DMS53 treated with DMSO at 0.1 percent for 48 hours (cell line): ENCODE results near the gene CENPL.
"Not testable (repeated sequence)": the region's sequence is repeated elsewhere in the genome, so short reads cannot be mapped to it uniquely, and the experiment has no call there.

Experiments used
- DNase-seq: peaks from one replicate; lab custom pipeline; 2025; ENCODE audit not compliant: unreplicated experiment; lab: John Stamatoyannopoulos, UW

The CENPL gene

DNA sequence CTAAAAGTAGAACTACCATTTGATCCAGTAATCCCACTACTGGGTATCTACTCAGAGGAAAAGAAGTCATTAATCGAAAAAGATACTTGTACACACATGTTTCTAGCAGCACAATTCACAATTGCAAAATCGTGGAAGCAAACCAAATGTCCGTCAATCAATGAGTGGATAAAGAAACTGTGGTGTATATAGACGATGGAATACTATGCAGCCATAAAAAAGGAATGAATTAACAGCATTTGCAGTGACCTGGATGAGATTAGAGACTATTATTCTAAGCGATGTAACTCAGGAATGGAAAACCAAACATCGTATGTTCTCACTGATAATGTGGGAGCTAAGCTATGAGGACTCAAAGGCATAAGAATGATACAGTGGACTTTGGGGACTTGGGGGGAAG lies 60.4 kb downstream of the CENPL start:
- not testable (repeated sequence) for DNase-seq

- no peak for DNase-seq
Measured at GRCh38 chr1:173758980-173759379, 65.7 kb downstream of the CENPL start.

DNA sequence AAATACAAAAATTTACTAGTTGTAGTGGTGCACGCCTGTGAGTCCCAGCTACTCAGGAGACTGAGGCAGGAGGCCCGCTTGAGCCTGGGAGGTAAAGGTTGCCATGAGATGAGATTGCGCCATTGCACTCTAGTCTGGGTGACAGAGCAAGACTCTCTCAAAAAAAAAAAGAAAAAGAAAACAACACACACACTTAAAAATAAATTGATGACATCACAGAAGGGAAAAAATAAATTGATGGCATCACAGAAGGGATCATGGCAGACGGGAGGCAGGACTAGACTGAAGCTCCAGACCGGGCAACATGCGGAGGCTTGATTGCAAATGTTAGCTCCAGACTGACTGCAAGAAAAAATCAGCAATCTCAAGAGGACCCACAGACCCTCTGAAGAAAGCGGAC lies 66.6 kb downstream of the CENPL start:
- no peak for DNase-seq

DNA sequence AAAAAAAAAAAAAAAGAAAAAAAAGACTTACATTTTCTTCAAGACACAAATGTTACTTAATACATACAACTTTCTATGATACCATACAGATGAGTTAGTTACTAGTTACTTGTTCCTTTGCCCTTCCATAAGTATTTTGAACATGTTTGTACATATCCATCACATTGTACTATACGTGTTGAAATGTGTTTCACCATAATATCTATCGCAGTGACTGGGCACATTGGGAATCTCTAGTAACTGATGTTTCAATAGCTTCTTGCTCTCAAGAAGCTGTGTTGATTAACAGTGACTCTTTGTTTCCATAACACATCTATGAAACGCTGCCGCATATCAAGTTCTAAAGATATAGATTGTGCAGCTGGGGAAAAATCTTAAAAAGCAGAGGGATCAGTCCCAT lies 67.0 kb downstream of the CENPL start:
- DNase-seq, result no peak

DNA sequence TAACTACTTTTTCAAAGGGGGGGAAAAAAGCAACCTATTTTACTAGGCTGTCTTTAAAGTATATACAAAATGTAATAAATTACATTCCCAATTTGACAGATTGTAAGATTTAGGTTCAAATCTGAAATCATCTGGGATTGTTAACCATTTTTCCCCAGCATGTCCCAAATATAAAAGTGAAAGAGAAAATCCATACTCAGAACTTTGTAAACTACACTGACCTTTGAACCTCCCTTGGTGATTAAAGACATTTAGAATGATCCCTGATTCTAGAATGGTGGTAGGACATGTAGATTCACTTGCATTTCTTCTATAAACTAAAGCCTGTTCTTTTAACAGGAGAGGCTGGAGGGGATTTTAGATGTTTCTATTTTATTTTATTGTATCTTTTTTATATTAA lies 70.9 kb downstream of the CENPL start:
- no peak for DNase-seq
